Sigmoid colon (tissue), 4 donors: ENCODE data around the gene PRDM10.

Experiments used
- EP300 ChIP-seq, 4 donors: sonication (generic); formaldehyde crosslinking; IDR thresholded peaks; one replicate each; pipeline ENCODE4 v1.6.1; 2017; ENCODE audit warnings: antibody characterized with exemption in 4 of 4
- POLR2A ChIP-seq, 2 donors: fragments of 450-650 bp; IDR thresholded peaks; one replicate each; pipeline ENCODE4 v1.6.1; 2016; ENCODE audit warnings: antibody characterized with exemption in 2 of 2, mild to moderate bottlenecking in 2 of 2, moderate library complexity in 2 of 2
- POLR2AphosphoS5 ChIP-seq, 4 donors: sonication (generic); formaldehyde crosslinking; IDR thresholded peaks; one replicate each; pipeline ENCODE4 v1.6.1; 2017; ENCODE audit warnings: antibody characterized with exemption in 4 of 4
- TF ChIP-seq, protein P1 (sequence below), 4 experiments: fragments of 450-650 bp in 3 of 4; fragments of 200-600 bp in 1 of 4; IDR thresholded peaks; one replicate each; pipeline ENCODE4 v1.5.1; 2016 to 2019; ENCODE audit warnings: antibody characterized with exemption in 4 of 4, mild to moderate bottlenecking in 3 of 4, moderate library complexity in 2 of 4

DNA sequence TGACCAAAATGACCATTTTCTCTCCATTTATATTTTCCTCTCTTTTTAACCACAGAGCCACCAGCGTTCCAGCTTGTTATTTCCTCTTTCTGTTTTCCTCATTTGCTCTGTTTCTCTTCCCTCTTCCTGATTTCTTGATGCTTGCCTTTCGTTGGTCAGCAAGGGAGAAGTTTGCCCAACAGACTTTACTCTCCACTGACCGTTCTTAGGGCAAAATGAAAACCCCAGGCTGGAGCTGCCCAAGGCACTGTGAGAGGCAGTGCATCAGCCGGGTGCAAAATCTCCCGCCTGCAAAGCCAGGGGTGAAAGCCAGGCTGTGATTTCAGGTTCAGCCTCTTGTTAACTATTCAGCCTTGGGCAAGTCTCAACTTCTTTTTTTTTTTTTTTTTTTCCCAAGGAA, 40.9 kb upstream of the PRDM10 start:
- TF ChIP-seq, protein P1, sequence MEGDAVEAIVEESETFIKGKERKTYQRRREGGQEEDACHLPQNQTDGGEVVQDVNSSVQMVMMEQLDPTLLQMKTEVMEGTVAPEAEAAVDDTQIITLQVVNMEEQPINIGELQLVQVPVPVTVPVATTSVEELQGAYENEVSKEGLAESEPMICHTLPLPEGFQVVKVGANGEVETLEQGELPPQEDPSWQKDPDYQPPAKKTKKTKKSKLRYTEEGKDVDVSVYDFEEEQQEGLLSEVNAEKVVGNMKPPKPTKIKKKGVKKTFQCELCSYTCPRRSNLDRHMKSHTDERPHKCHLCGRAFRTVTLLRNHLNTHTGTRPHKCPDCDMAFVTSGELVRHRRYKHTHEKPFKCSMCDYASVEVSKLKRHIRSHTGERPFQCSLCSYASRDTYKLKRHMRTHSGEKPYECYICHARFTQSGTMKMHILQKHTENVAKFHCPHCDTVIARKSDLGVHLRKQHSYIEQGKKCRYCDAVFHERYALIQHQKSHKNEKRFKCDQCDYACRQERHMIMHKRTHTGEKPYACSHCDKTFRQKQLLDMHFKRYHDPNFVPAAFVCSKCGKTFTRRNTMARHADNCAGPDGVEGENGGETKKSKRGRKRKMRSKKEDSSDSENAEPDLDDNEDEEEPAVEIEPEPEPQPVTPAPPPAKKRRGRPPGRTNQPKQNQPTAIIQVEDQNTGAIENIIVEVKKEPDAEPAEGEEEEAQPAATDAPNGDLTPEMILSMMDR (IDR thresholded peaks at IDR 0.05), result no peak
- no peak for TF ChIP-seq POLR2AphosphoS5 (IDR thresholded peaks at IDR 0.05)
- TF ChIP-seq POLR2A (IDR thresholded peaks at IDR 0.05), result no peak
- TF ChIP-seq EP300 (IDR thresholded peaks at IDR 0.05), result no peak
